ENCODE data around the gene C20orf144.
A peak's percentile ranks its signal among the peaks of the same experiment; 100 is the strongest.

C20orf144 gene

GRCh38 chr20:33670715-33671499, 8.8 kb downstream of the C20orf144 start:
- H3K36me3 Mint-ChIP-seq (ENCODE audit: insufficient read depth), result peaks cover 9% of the 10 kb centered on the region
- H3K4me3 Mint-ChIP-seq, result no peak overlapping the region
- ATAC-seq (replicated peaks; ENCODE audit: extremely low read depth, poor library complexity, severe bottlenecking) (no peak), DNase-seq (ENCODE audit: low spot score in 2 of 2) (no peak)
- H3K4me1 Mint-ChIP-seq, result peaks cover 32% of the 10 kb centered on the region
- no peaks in the 10 kb centered on the region for H3K9me3 Mint-ChIP-seq
- no peak overlapping the region for H3K27ac Mint-ChIP-seq (ENCODE audit: low read depth)
- H3K27me3 Mint-ChIP-seq, result no peaks in the 10 kb centered on the region

GRCh38 chr20:33671573-33672288, 9.6 kb downstream of the C20orf144 start:
- Mint-ChIP-seq H3K4me1 (peaks cover 24% of the 10 kb centered on the region), H3K36me3 (ENCODE audit: insufficient read depth) (peaks cover 4% of the 10 kb centered on the region), H3K9me3 (no peaks in the 10 kb centered on the region), H3K27me3 (no peaks in the 10 kb centered on the region), H3K27ac (ENCODE audit: low read depth) (no peak overlapping the region), H3K4me3 (peak overlapping the region; percentile 91)
- ATAC-seq (replicated peaks; ENCODE audit: extremely low read depth, poor library complexity, severe bottlenecking) (no peak), DNase-seq (ENCODE audit: low spot score in 2 of 2) (no peak)

DNA sequence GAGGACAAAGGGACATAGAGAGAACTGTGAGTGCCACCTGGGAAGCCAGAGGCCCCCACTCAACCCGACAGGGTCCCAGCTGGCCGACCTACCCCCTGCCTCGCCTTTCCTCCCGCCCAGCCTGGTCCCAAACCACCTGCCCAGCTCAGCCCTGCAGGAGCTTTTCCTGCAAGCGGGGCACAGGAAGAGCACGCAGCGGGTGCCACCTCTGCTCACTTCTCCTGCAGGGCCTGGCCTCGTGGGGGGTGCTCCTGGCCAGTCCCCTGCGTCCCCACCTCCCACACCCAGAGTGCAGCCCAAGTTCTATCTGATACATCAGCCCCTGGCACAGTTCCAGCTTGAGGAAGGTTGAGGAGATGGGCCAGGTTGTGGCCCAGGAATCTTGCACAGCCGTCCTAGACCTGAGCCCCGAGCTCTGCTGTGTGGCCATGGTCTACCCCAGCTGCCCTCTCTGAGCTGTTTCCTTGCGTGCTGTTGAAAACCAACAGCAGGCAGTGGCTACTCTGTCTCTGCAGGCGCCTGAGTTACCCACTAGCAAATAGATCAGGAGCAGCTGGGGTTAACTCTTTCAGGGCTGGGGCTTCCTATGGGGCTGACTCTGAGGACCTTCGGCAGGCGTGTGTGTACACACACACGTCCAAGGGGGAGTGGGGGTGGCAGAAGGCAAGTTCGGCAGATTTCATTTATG, 10.4 kb downstream of the C20orf144 start:
- no peak for ATAC-seq (replicated peaks; ENCODE audit: extremely low read depth, poor library complexity, severe bottlenecking)
- no peaks in the 10 kb centered on the region for H3K27me3 Mint-ChIP-seq
- peaks cover 22% of the 10 kb centered on the region for H3K4me1 Mint-ChIP-seq
- no peak for DNase-seq (ENCODE audit: low spot score in 2 of 2)
- peak overlapping the region; percentile 91 for H3K4me3 Mint-ChIP-seq
- peaks cover 4% of the 10 kb centered on the region for H3K36me3 Mint-ChIP-seq (ENCODE audit: insufficient read depth)
- H3K9me3 Mint-ChIP-seq, result no peaks in the 10 kb centered on the region
- peak overlapping the region; percentile 55 for H3K27ac Mint-ChIP-seq (ENCODE audit: low read depth)

- Mint-ChIP-seq H3K36me3 (ENCODE audit: insufficient read depth) (peaks cover 4% of the 10 kb centered on the region), H3K4me3 (peak overlapping the region; percentile 91), H3K9me3 (no peaks in the 10 kb centered on the region), H3K27ac (ENCODE audit: low read depth) (peak overlapping the region; percentile 55), H3K27me3 (no peaks in the 10 kb centered on the region), H3K4me1 (peaks cover 22% of the 10 kb centered on the region)
- DNase-seq (ENCODE audit: low spot score in 2 of 2) (no peak), ATAC-seq (replicated peaks; ENCODE audit: extremely low read depth, poor library complexity, severe bottlenecking) (no peak)
These were observed 10.9 kb downstream of the C20orf144 start for GRCh38 chr20:33673114-33673409.

- Mint-ChIP-seq H3K4me3 (peak overlapping the region; percentile 91), H3K4me1 (peaks cover 24% of the 10 kb centered on the region), H3K27ac (ENCODE audit: low read depth) (peak overlapping the region; percentile 55), H3K9me3 (no peaks in the 10 kb centered on the region), H3K36me3 (ENCODE audit: insufficient read depth) (peaks cover 4% of the 10 kb centered on the region), H3K27me3 (no peaks in the 10 kb centered on the region)
- ATAC-seq (replicated peaks; ENCODE audit: extremely low read depth, poor library complexity, severe bottlenecking), result peak; percentile 11
- DNase-seq (ENCODE audit: low spot score in 2 of 2), result no peak
These were observed 11.5 kb downstream of the C20orf144 start for GRCh38 chr20:33673410-33674293.

GRCh38 chr20:33674294-33675135, 12.4 kb downstream of the C20orf144 start, which contains the start of gene NECAB3:
Gene NECAB3 (minus strand): TSS chr20:33674428. CDS start chr20:33674352, 76 bp downstream.
- Mint-ChIP-seq H3K27me3 (no peaks in the 10 kb centered on the region), H3K27ac (ENCODE audit: low read depth) (peak within 1 kb of the TSS; percentile 55), H3K4me3 (peak within 1 kb of the TSS; percentile 91), H3K9me3 (no peaks in the 10 kb centered on the region), H3K4me1 (peaks cover 33% of the 10 kb centered on the region), H3K36me3 (ENCODE audit: insufficient read depth) (peaks cover 4% of the 10 kb centered on the region)
- DNase-seq (ENCODE audit: low spot score in 2 of 2) (no peak), ATAC-seq (replicated peaks; ENCODE audit: extremely low read depth, poor library complexity, severe bottlenecking) (peak; percentile 62)

GRCh38 chr20:33675136-33675959, 13.2 kb downstream of the C20orf144 start:
- Mint-ChIP-seq H3K4me1 (peaks cover 37% of the 10 kb centered on the region), H3K4me3 (peak overlapping the region; percentile 91), H3K9me3 (no peaks in the 10 kb centered on the region), H3K27me3 (no peaks in the 10 kb centered on the region), H3K36me3 (ENCODE audit: insufficient read depth) (peaks cover 4% of the 10 kb centered on the region), H3K27ac (ENCODE audit: low read depth) (peak overlapping the region; percentile 51)
- no peak for DNase-seq (ENCODE audit: low spot score in 2 of 2)
- ATAC-seq (replicated peaks; ENCODE audit: extremely low read depth, poor library complexity, severe bottlenecking), result no peak

DNA sequence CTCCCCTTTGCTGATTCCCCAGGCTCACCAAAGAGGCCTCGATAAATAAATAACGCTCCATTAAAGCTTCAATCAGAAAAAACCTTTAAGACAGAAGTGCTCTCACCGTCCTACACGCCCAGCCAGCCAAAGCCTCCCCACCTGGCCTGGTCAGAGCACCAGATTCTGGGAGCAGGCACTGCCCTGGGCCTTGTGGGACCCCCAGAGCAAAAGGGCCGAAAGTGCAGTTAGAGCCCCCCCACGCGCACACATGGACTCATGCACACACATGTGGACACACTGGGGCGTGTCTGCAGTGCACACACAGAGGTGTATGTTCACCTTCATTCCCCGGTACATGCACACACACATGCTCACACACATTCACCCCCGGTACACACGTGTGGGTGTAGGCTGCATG, 14.0 kb downstream of the C20orf144 start:
- ATAC-seq (replicated peaks; ENCODE audit: extremely low read depth, poor library complexity, severe bottlenecking) (no peak), DNase-seq (ENCODE audit: low spot score in 2 of 2) (no peak)
- Mint-ChIP-seq H3K4me3 (peak overlapping the region; percentile 11), H3K36me3 (ENCODE audit: insufficient read depth) (peaks cover 4% of the 10 kb centered on the region), H3K27ac (ENCODE audit: low read depth) (peak overlapping the region; percentile 51), H3K9me3 (no peaks in the 10 kb centered on the region), H3K4me1 (peaks cover 37% of the 10 kb centered on the region), H3K27me3 (no peaks in the 10 kb centered on the region)

- Mint-ChIP-seq H3K27me3 (no peaks in the 10 kb centered on the region), H3K4me1 (peaks cover 37% of the 10 kb centered on the region), H3K36me3 (ENCODE audit: insufficient read depth) (peaks cover 4% of the 10 kb centered on the region), H3K27ac (ENCODE audit: low read depth) (no peak overlapping the region), H3K9me3 (no peaks in the 10 kb centered on the region), H3K4me3 (no peak overlapping the region)
- ATAC-seq (replicated peaks; ENCODE audit: extremely low read depth, poor library complexity, severe bottlenecking) (no peak), DNase-seq (ENCODE audit: low spot score in 2 of 2) (no peak)
These were observed 14.8 kb downstream of the C20orf144 start for GRCh38 chr20:33676652-33677645.

DNA sequence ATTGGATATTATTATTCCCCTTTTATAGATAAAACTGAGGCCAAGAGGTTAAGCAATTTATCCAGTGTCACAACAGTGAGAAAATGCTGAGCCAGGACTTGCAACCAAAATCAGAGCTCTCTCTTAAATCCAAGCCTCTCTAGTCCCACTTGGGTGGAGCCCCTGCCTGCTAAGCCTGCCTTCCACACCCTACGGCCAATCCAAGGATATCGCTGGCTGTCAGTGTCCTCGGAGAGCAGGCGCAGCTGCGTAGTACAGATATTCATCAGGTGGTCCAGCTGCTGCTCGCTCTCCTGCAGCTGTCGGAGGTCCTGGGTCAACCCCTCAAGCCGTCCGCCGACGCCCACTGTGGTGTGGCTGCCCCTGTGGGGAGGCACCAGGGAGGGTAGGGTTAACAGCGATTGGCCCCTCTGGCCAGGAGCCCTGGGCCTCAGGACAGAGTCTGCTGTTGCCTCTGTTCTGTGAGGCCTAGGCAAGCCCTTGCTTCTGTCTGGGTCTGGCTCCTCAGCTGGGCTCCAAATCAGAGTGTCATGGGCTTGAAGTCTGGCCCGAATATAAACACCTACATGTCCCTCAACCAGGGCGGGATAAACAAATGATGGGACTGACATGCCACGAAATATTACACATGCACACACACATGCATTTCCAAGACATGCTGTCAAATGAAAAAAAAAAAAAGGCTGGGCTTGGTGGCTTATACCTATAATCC, 16.0 kb downstream of the C20orf144 start:
- DNase-seq (ENCODE audit: low spot score in 2 of 2), result no peak
- peaks cover 32% of the 10 kb centered on the region for H3K4me1 Mint-ChIP-seq
- no peak for ATAC-seq (replicated peaks; ENCODE audit: extremely low read depth, poor library complexity, severe bottlenecking)
- no peaks in the 10 kb centered on the region for H3K27me3 Mint-ChIP-seq
- H3K4me3 Mint-ChIP-seq, result peak overlapping the region; percentile 56
- H3K36me3 Mint-ChIP-seq (ENCODE audit: insufficient read depth), result peaks cover 2% of the 10 kb centered on the region
- peak overlapping the region; percentile 84 for H3K27ac Mint-ChIP-seq (ENCODE audit: low read depth)
- H3K9me3 Mint-ChIP-seq, result no peaks in the 10 kb centered on the region

All from central memory CD8-positive, alpha-beta T cell (primary cell).